ENCODE results near the gene KCNAB1. TPM values are rescaled to one million over a fixed set of nuclear protein-coding genes. Genes with fewer than 3 reads are reported as not detected.

KCNAB1 gene
- total and polyA plus RNA-seq, 2 of the 8 experiments (the other 6 are each of a cell fraction or from before 2014, with no cell fraction given) = 0.51 to 2.3 TPM

GRCh38 chr3:156553705-156554356 lies 433.5 kb downstream of the KCNAB1 start (continued):
- TF ChIP-seq CEBPB (IDR thresholded peaks at IDR 0.05; ENCODE audit: low read depth, low read length) = no peak

Measured in H1 (cell line).